Measurements from ENCODE around the gene FAM25G.
"Not testable (repeated sequence)": the region's sequence is repeated elsewhere in the genome, so short reads cannot be mapped to it uniquely, and the experiment has no call there.

FAM25G gene

DNA sequence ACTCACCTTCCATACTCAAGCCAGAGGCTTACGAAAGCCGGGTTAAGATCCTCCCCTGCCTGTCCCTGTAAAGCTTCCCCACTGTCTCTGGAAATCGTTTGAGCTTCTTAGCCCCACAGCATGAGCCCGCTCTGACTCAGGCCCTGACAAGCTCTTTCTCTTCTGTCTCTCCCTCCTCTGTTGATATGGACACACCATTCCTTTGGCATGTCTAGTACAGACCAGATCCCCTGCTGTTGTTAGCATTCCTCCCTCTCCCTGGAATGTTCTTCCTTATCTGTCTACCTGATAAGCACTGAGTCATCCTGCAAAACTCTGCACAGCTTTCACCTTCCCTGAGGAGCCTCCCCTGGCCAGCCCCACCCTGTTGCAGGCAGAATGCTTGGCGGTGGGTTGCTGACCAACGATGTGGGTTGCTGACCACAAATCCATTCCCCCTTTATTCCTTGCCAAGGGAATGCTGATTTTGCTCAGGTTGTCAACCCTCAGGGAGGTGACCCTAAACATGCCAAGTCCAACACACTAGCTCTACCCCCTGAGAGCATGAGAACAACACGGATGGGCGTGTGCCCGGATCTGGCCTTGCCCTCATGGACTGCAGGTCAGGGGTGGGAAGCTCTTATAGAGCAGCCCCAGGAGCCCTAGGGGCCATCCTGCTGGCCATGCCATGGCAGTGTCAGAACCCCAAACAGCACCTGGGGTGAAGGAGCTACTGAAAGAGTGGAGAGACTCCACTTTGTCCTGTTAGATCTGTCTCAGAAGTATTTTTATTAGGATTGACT is 28.7 kb downstream of the FAM25G start:
- not testable (repeated sequence) for DNase-seq

GRCh38 chr10:47461261-47461687 is 30.2 kb downstream of the FAM25G start:
- not testable (repeated sequence) for DNase-seq

- no peak for DNase-seq
Observed at GRCh38 chr10:47458466-47459154, 32.9 kb downstream of the FAM25G start.

DNA sequence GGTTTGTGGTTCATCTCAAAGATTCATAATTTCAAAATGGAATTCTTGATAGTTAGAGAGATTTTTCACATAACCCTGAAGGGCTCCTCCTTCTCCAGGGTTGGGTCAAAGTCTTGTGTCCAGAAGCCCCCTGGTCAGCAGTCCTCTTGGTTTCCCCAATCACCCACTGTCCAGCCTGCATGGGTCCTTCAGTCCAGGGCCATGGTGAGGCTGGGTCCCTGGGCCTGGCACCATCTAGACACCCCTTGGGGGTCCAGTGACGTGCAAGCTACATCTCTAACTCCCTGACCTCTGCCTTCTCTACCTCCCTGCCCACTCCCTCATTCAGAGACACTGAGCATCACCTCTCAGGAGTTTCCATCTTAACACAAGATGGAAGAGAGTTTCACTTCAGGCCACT is 33.7 kb downstream of the FAM25G start:
- no peak for DNase-seq

- DNase-seq = no peak
Observed at GRCh38 chr10:47457528-47457820, 34.0 kb downstream of the FAM25G start.

DNA sequence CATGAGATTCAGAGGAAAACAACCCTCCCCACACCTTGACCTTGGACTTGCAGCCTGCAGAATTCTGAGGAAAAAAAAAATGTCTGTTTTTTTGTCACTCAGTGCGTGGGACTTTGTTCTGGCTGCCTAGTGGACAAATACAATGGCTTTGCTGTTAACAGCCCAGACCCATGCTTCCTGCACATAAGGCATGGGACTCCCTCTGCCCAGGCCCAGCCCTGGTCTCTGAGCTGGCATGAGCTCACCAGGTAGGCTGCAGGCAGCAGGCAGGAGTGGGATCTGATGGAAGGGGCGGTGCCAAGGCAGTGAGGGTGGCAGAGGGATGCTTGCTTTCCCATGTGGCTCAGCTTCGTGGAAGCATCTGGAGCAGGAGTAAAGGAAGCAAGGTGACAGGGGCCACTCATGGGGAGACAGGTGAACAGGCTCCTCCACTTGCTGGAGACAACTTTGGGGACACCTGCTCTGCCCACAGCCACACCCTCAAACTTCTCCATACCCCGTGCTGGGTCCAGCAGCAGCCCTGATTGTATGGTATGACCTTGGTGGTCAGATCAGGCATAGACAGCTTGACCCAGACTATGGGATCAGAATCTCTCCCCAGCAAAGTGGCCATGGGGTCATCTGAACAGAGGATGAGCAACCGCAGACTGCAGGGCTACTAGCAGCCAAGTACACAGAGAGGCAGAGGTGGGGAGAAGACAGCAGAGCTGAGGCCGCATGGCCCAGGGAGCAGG is 34.5 kb downstream of the FAM25G start:
- DNase-seq = no peak

GRCh38 chr10:47456079-47456785 is 35.3 kb downstream of the FAM25G start:
- DNase-seq = no peak

DNA sequence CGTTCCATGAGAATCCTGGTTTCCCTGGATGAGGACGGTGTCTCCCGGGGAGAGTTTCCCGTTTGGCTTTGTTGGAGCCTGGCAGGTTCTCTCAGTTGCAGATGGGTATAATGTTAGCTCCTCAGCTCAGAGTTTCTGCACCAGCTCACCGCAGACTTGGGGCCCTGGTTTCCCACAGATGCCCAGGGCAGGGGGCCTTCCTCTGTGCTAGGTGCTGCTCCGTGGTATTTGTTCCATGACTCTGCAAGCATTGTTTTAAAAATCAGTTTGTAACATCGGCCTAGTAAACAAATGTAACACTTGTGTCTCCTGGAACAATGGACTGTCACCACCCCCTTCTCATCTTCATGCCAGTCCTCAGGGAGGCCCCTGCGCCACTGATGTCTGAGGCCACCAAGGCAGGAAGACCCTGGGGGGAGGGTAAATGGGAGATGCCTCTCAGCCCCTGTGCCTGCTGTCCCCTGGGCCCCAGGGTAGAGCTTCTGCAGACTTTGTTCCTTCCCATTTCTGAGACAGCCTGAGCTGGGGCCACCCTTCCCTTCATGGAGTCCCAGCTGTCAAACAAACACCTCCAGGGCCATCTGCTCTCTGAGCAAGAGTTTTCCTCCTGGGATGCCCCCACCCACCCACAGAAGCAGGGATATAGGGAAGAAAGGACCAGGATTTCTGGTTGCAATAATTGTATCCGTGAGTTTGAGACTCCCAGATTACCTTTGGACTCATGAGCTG is 36.0 kb downstream of the FAM25G start:
- not testable (repeated sequence) for DNase-seq

DNA sequence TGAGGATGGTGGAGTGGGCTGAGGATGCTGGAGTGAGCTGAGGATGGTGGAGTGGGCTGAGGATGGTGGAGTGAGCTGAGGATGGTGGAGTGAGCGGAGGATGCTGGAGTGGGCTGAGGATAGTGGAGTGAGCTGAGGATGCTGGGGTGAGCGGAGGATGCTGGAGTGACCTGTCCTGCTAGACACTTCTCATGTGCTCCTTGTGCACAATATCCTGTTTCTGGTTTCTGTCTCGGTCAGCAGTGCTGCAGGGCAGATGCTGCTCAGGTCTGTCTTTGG is 36.8 kb downstream of the FAM25G start:
- DNase-seq = no peak

DNA sequence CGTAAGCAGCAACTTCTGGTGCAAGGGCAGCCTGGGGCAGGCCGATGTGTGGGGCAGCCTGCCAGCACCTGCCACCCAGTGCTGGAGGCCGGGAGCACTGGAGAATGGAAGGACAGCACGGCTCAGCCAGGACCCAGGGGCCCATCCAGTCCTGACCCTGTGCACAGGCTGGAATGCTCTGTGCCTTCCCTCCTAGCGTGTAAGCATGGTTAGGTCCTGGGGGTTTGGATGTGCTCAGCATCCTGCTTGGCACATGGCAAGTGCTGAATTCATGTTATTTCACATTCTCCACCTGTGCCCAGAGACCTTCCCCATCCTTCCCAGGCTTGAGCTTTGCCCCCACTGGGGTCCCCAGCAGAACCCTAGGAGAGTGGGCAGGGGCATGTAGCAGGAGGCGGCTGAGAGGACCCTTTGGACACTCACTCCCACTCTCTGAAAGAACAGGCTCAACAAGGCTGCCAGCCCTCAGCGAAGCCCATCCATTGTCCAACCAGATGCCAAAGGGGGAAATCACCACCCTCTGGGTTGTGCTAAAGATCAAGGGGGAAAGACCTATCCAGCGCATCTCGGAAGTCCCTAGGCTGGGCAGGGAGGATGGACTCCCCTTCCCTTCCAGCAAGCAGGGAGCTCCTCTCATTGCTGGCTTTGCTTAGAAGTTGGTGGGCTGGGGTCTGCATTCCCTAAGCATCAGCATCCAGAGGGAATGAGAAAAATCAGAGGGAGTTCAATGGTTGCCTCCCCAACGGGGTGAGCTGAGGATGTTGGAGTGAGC is 37.3 kb downstream of the FAM25G start:
- no peak for DNase-seq

GRCh38 chr10:47453141-47454007 is 38.1 kb downstream of the FAM25G start:
- no peak for DNase-seq

DNA sequence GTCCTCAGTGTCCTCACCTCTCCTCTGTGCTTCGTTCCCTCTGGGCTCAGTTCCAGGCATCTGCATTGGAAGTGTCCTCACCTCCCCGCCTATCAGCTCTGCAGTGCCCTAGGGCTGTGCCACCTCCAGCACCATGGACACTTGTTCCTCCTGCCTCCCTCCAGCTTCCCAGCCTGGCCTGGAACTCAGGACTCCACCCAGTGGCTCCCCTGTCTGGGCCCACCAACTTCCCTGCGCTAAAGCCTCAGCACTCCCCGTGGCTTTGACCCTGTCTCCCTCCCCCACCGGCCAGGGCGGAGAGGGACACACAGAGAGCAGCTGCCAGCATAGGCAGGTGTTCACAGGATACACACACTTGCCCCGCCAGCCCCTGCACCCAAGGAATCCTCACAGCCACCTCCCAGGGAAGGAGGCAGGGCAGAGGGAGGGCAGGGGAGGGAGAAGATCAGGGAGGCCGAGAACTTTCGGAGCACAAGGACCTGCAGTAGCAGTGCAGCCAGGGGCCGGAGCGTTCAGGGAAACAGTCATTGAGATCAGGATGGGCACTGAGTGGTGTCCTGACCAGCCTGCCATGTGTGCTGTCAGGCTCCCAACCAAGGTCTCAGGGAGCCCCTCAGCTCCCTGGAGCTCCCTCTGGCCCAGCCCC is 38.9 kb downstream of the FAM25G start:
- no peak for DNase-seq

GRCh38 chr10:47451998-47452494 is 39.5 kb downstream of the FAM25G start:
- DNase-seq = no peak

- DNase-seq = no peak
Observed at GRCh38 chr10:47451273-47451997, 40.1 kb downstream of the FAM25G start.

- no peak for DNase-seq
Observed at GRCh38 chr10:47450442-47450841, 41.1 kb downstream of the FAM25G start.

- DNase-seq = no peak
Observed at GRCh38 chr10:47449979-47450378, 41.5 kb downstream of the FAM25G start.

DNA sequence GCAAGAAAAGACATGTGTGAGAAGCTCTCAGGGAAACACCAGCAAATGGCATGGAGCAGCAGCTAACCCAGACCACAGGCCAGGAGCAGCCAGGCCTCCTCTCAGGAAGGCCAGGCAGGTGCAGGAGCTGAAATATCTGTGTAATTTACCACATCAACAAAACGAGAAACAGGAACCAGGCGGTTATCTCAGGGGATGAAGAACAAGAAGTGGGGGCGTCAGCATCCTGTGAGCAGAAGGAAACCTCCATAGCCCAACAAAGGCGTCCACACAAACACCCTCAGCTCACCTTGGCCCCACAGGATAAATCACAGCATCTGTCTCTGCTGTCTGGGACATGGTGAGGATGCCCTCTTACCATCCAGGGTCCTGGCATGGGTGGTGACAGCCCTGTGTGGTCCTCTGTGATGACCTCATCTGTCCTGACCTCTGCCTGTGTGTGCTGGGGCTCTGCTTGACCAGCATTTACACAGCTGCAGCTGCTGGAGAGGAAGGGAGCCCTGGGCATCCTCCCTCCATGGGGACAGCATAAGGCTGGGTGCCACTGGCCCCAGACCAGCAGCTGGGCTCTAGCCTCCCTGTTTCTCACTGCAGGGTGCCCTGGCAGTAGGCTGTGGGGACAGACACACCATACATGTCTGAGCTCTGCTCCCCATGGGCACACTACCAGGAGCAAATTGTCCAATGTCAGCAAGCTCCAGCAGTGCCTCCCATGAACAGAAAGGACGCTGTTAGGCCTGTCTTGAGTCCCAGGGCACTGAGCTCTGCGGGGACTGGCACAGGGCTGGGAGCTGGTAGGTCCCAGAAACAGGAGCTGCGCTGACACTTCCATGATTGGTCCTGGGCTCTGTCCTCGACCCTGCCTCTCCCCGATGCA is 42.2 kb downstream of the FAM25G start:
- no peak for DNase-seq

- DNase-seq = no peak
Observed at GRCh38 chr10:47447705-47448104, 43.8 kb downstream of the FAM25G start.

- no peak for DNase-seq
Observed at GRCh38 chr10:47447209-47447608, 44.3 kb downstream of the FAM25G start.

Data from NCI-H1436 treated with DMSO at 0.1 percent for 48 hours (cell line).